ENCODE results near the gene SOX6. TPM values are rescaled to one million over a fixed set of nuclear protein-coding genes. Genes with fewer than 3 reads are reported as not detected.

SOX6 gene
- total RNA-seq, 4 donors from 2014 or later, result 0.29 to 20.5 (median 8.2) TPM

DNA sequence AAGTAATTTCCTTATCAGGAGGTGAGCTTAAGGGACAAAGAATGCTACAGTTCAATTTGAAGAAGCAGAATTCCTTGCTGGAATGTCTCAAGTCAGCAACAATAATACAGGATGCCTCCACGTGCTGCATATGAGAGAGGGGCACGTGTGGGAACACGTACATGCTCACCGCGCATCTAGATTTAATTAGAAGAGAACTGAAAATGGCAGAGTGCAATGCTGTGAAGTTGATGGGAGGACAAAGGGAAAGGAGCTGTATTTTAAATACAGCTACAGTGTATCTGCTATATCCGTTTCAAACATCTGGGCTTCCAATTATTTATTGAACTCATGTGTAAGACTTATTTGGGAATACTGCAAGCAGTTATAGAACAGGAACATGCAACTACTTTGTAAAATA is 328.7 kb downstream of the SOX6 start:
- Histone ChIP-seq H3K4me1 (no peaks in the 10 kb centered on the region), H3K27ac (no peak overlapping the region), H3K9me3 (no peaks in the 10 kb centered on the region), H3K27me3 (no peaks in the 10 kb centered on the region), H3K36me3 (no peaks in the 10 kb centered on the region), H3K4me3 (no peak overlapping the region)
- TF ChIP-seq POLR2A (IDR thresholded peaks at IDR 0.05), result no peak
- TF ChIP-seq, protein P1, sequence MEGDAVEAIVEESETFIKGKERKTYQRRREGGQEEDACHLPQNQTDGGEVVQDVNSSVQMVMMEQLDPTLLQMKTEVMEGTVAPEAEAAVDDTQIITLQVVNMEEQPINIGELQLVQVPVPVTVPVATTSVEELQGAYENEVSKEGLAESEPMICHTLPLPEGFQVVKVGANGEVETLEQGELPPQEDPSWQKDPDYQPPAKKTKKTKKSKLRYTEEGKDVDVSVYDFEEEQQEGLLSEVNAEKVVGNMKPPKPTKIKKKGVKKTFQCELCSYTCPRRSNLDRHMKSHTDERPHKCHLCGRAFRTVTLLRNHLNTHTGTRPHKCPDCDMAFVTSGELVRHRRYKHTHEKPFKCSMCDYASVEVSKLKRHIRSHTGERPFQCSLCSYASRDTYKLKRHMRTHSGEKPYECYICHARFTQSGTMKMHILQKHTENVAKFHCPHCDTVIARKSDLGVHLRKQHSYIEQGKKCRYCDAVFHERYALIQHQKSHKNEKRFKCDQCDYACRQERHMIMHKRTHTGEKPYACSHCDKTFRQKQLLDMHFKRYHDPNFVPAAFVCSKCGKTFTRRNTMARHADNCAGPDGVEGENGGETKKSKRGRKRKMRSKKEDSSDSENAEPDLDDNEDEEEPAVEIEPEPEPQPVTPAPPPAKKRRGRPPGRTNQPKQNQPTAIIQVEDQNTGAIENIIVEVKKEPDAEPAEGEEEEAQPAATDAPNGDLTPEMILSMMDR (IDR thresholded peaks at IDR 0.05), result no peak
- DNase-seq, result no peak
- intact Hi-C loops (cut with DNase I; ENCODE audit: low total_unique reads), result no loop called here

DNA sequence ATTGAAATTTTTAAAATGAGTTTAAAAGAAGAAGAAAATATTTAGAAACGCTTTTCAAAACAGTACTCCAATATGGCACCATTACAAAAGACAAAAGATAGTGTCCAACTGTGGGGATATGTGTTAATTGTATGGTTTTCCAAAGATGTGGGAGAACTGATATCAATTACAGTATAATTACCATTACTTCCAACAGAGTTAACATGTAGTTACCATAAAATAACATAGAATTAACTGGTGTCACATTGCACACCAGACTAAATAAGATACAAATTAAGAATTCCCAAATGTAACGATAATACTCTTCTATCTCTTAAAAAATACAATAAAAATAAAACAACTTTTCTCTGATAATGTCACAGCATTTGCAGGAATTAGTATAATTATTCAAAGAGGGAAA is 329.5 kb downstream of the SOX6 start:
- no peaks in the 10 kb centered on the region for H3K36me3 ChIP-seq
- no peaks in the 10 kb centered on the region for H3K27me3 ChIP-seq
- H3K4me3 ChIP-seq, result no peak overlapping the region
- intact Hi-C loops (cut with DNase I; ENCODE audit: low total_unique reads), result no loop called here
- TF ChIP-seq, protein P1 (IDR thresholded peaks at IDR 0.05), result no peak
- TF ChIP-seq POLR2A (IDR thresholded peaks at IDR 0.05), result no peak
- no peak overlapping the region for H3K27ac ChIP-seq
- no peaks in the 10 kb centered on the region for H3K4me1 ChIP-seq
- H3K9me3 ChIP-seq, result no peaks in the 10 kb centered on the region
- no peak for DNase-seq

DNA sequence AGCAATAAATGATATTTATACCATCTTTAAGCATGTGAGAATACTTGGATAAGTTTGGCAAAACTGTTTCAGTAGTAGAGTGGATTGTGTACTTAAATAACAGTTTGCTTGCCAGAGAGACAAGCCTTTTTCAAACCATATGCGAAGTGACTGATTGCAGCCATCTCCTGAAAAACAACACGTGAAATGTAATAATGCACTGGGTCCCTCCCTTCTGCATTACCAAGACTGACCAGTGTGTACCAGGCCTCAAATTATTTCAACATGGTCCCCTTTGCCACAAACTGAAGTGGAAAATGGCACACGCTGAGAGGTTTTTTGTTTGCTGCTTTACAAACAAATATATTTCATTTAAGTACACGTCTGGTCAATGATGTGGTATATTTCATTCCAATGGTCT is 337.4 kb downstream of the SOX6 start:
- TF ChIP-seq, protein P1 (IDR thresholded peaks at IDR 0.05), result no peak
- no peak for TF ChIP-seq POLR2A (IDR thresholded peaks at IDR 0.05)
- H3K9me3 ChIP-seq, result no peaks in the 10 kb centered on the region
- H3K27me3 ChIP-seq, result no peaks in the 10 kb centered on the region
- no peak overlapping the region for H3K4me3 ChIP-seq
- DNase-seq, result no peak
- intact Hi-C loops (cut with DNase I; ENCODE audit: low total_unique reads), result no loop called here
- no peaks in the 10 kb centered on the region for H3K36me3 ChIP-seq
- H3K4me1 ChIP-seq, result no peaks in the 10 kb centered on the region
- no peak overlapping the region for H3K27ac ChIP-seq

DNA sequence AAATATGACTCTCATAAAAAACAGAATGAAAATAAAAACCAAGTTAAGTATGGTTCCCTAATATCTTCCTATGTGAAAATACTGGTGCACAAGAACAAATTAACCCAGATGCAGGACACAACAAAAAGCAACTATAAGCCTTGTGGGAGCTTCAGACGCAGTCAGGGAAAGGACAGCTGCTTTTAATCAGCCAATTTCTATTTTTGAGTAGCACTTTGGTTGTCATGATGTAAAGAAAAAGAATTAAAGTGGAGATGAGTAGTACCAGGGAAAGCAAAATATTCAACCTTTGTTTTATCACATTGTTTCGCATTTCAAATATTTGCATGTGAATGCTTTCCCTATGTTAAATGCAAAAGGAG is 339.9 kb downstream of the SOX6 start:
- no peak overlapping the region for H3K4me3 ChIP-seq
- H3K9me3 ChIP-seq, result no peaks in the 10 kb centered on the region
- H3K4me1 ChIP-seq, result no peaks in the 10 kb centered on the region
- TF ChIP-seq, protein P1 (IDR thresholded peaks at IDR 0.05), result no peak
- no peak for TF ChIP-seq POLR2A (IDR thresholded peaks at IDR 0.05)
- intact Hi-C loops (cut with DNase I; ENCODE audit: low total_unique reads), result no loop called here
- H3K36me3 ChIP-seq, result no peaks in the 10 kb centered on the region
- DNase-seq, result no peak
- H3K27ac ChIP-seq, result no peak overlapping the region
- no peaks in the 10 kb centered on the region for H3K27me3 ChIP-seq

DNA sequence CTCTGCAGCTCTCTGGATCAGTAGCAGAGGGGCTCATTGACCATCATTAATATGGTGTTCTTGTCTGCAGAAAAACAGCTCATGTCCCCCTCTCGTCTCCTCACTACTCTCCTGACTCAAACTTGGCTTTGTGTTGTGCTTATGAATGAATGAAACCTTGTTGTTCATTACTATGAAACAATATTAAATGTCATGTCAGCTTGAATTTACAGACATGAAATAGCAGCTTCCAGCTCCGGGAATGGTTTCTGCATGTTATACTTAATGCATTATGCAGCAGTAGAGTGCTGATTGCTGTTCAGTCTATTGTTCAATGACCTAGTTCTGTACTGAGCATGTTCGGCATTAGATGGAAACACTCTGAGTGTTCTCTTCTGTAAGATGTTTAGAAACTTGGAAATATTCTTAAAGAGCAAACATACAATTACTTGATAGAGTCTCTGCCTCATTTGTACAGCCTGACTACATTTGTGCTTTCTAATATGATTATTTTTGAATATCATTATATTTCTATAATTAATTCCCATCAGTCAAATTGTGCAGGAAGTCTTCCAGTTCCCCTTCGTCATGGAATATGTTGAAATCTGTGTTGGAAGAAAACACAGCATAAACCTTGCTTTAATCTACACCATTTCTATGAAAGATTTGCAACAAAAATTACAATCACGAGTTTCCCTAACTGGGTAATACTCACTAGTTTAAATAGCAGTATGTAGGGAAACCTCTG is 340.4 kb downstream of the SOX6 start:
- no peaks in the 10 kb centered on the region for H3K36me3 ChIP-seq
- no peaks in the 10 kb centered on the region for H3K9me3 ChIP-seq
- no peaks in the 10 kb centered on the region for H3K27me3 ChIP-seq
- H3K4me1 ChIP-seq, result no peaks in the 10 kb centered on the region
- TF ChIP-seq POLR2A (IDR thresholded peaks at IDR 0.05), result no peak
- TF ChIP-seq, protein P1 (IDR thresholded peaks at IDR 0.05), result no peak
- H3K4me3 ChIP-seq, result no peak overlapping the region
- no peak overlapping the region for H3K27ac ChIP-seq
- DNase-seq, result no peak
- intact Hi-C loops (cut with DNase I; ENCODE audit: low total_unique reads), result no loop called here

Data from uterus (tissue), 4 donors.